Activated T-helper 1 cell treated with Interleukin-2 at 50 U/mL for 16 hours (primary cell): ENCODE measurements around the gene TRIOBP.
A peak's percentile ranks its signal among the peaks of the same experiment; 100 is the strongest.

Experiments used
- DNase-seq: peaks from one replicate; pipeline ENCODE4 v3.0.0-alpha.2; 2020; ENCODE audit warnings: low read depth

Gene TRIOBP

DNA sequence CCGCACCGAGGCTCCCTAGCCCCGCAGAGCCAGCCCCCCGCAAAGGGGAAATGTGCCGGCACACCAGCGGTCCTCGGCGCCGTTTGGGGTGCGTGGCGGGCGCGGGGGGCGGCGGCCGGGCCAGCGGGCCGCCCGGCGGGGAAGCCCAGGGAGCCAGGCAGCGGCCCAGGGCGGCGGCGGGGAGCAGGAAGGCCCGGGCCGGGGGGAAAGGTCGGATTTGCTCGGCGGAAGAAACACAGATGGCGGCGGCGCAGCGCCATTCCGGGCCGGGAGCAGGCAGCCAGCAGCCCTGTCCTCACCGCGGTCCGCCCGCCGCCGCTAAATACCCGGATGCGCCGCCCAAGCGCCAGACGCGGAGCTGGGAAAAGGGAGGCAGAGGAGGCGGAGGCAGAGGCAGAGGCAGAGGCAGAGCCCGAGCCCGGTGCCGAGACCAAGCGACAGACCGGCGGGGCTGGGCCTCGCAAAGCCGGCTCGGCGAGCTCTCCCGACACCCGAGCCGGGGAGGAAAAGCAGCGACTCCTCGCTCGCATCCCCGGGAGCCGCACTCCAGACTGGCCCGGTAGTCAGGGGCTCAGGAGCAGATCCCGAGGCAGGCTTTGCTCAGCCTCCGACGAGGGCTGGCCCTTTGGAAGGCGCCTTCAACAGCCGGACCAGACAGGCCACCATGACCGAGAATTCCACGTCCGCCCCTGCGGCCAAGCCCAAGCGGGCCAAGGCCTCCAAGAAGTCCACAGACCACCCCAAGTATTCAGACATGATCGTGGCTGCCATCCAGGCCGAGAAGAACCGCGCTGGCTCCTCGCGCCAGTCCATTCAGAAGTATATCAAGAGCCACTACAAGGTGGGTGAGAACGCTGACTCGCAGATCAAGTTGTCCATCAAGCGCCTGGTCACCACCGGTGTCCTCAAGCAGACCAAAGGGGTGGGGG is 108.3 kb downstream of the TRIOBP start:
- DNase-seq = peak; percentile 41

DNA sequence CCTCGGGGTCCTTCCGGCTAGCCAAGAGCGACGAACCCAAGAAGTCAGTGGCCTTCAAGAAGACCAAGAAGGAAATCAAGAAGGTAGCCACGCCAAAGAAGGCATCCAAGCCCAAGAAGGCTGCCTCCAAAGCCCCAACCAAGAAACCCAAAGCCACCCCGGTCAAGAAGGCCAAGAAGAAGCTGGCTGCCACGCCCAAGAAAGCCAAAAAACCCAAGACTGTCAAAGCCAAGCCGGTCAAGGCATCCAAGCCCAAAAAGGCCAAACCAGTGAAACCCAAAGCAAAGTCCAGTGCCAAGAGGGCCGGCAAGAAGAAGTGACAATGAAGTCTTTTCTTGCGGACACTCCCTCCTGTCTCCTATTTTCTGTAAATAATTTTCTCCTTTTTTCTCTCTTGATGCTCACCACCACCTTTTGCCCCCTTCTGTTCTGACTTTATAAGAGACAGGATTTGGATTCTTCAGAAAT is 109.0 kb downstream of the TRIOBP start:
- no peak for DNase-seq

DNA sequence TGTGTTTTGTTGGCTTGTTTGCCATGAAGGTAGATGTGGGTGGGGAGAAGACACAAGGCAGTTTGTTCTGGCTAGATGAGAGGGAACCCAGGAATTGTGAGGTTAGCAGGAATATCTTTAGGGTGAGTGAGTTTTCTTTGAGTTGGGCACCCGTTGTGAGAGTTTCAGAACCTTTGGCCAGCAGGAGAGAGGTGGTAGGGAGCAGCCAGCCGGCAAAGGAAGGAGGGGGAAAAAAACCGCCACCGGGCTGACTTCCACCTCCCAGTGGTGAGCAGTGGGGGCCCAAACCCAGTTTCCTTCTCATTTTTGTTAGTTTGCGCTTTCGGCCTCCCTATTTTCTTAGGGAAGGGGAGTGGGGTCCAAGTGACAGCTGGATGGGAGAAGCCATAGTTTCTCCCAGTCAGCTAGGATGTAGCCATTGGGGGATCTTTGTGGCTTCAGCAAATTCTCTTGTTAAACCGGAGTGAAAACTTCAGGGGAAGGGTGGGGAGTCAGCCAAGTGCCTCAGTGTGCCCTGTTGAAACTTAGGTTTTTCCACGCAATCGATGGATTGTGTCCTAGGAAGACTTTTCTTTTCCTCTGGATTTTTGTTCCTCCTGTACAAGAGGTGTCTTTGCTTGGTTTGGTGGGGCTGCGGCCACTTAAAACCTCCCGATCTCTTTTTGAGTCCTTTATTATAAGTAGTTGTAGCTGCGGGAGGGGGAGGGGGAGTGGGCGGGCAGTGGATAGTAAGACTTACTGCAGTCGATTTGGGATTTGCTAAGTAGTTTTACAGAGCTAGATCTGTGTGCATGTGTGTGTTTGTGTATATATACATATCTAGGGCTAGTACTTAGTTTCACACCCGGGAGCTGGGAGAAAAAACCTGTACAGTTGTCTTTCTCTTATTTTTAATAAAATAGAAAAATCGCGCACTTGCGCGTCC is 109.8 kb downstream of the TRIOBP start:
- no peak for DNase-seq

DNA sequence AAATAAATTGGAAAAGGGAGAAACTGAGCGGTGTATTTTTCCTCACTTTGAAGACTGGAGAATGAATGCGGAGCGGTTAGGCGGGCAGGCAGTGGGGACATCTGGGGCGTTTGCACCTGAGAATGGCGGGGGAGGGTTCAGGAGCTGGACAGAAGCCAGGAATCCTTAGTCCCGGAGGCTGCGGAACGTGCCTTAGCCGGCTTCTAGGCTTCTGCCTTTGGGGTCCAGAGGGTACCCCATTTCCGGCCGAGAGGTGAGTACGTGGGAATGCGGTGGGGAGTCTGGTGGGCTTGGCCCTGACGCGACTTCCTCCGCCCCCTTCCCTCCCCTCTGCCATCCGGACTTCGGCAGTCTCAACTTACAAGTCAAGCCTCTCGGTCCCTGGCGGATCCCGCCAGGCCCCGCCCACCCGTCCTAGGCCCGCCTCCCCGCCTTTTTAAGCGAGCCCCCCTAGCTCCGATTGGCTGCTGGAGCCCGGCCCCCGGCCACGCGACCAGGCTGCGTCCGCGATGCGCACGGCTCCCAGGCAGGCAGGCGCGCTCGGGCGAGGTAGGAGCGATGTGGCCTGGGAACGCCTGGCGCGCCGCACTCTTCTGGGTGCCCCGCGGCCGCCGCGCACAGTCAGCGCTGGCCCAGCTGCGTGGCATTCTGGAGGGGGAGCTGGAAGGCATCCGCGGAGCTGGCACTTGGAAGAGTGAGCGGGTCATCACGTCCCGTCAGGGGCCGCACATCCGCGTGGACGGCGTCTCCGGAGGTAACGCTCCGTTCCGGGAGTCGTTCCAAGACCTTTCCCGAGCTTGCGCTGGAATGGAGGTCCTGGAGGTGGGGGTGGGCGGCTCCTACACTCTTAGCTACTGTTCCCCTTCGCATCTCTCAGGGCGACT is 110.8 kb downstream of the TRIOBP start, which contains the start of gene GCAT:
Gene GCAT (plus strand): TSS at position 525 of the 884 bp plus-strand sequence. CDS start 34 bp downstream, at position 559.
- DNase-seq = peak; percentile 67

DNA sequence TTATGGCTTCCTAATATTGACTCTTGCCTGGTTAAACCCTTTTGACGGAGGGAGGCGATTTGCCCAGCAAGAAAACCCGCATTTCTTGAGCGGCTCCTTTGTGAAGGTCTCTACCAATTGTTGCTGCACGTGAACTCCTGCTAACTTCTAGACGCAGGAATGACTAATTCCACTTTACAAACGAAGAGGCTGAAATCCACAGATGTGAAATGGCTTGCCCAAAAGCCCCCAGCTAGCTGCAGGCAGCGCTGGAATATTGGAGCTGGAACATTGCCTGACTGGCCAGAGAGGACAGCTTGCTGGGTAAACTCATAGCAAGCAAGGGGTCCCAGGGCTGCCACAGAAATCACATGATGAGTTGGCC is 111.4 kb downstream of the TRIOBP start:
- DNase-seq = no peak

DNA sequence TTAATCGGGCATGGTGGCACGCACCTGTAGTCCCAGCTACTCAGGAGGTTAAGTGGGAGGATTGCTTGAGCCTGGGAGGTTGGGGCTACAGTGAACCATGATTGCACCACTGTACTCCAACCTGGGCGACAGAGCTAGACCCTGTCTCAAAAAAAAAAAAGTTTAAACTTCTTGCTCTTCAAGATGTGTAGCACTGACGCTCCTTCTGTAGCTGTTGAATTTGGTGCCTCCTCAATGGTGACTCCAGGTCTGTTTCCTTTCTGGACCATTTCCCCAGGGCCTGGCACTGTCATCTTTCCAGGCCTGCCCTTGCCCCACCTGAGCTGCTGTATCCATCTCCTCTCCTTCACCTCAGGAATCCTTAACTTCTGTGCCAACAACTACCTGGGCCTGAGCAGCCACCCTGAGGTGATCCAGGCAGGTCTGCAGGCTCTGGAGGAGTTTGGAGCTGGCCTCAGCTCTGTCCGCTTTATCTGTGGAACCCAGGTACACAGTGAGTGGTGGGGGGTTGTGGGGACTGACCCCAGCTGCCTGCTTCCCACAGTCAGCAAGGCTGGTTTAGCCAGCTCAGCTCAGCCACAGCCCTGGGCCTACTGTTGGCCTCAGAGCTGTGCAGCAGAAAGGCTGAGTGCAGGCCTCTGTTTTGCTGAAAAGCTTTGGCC is 113.0 kb downstream of the TRIOBP start:
- DNase-seq = no peak

DNA sequence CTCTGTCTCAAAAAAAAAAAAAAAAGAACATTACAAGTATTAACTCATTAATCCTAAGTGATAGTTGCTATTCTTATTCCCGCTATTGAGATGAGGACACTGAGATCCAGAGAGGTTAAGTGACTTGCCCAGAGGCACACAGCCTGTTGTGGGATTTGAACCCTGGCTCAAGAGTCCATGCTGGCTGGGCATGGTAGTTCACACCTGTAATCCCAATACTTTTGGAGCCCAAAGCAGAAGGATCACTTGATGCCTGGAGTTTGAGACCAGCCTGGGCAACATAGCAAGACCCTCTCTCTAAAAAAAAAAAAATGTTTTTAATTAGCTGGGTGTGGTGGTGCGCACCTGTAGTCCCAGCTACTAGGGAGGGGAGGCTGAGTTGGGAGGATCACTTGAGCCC is 115.0 kb downstream of the TRIOBP start:
- no peak for DNase-seq

DNA sequence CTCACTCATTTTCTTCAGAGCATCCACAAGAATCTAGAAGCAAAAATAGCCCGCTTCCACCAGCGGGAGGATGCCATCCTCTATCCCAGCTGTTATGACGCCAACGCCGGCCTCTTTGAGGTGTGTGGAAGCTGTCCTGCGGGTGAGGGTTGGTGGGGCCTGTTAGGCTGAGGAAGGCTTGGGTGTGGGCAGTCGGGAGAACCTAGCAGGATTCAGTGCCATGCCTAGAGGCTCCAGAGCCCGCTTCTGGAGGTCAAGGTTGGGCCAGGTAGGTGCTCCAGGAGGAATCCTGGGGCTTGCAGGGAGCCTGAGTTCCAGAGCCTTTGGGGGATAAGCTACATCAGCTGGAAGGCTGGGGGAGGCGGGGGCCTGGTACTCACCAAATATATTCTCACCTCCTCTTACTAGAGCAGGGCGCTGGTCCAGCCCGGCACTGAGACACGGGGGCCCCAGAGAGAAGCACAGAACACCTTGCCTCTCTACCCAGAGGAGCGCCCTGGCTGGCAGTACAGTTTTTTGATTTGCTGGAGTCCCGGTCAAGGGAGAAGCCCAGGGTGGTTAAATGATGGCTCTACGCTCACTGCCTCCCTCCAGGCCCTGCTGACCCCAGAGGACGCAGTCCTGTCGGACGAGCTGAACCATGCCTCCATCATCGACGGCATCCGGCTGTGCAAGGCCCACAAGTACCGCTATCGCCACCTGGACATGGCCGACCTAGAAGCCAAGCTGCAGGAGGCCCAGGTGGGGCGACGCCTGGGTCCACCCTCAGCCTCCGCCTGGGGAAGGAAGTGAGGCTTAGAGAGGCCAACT is 116.2 kb downstream of the TRIOBP start:
- no peak for DNase-seq

DNA sequence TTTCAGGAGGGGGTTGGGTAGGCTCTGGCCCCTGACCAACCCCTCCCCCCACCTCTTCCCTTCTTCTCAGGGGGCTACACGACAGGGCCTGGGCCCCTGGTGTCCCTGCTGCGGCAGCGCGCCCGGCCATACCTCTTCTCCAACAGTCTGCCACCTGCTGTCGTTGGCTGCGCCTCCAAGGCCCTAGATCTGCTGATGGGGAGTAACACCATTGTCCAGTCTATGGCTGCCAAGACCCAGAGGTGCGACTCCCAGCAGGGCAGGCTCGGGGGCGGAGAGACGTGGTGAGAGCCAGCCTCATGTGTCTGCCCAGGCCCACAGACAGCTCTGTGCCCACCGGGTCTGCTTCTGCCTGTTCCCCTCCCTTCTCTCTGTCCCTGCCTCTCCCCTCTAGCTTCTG is 118.7 kb downstream of the TRIOBP start:
- no peak for DNase-seq

DNA sequence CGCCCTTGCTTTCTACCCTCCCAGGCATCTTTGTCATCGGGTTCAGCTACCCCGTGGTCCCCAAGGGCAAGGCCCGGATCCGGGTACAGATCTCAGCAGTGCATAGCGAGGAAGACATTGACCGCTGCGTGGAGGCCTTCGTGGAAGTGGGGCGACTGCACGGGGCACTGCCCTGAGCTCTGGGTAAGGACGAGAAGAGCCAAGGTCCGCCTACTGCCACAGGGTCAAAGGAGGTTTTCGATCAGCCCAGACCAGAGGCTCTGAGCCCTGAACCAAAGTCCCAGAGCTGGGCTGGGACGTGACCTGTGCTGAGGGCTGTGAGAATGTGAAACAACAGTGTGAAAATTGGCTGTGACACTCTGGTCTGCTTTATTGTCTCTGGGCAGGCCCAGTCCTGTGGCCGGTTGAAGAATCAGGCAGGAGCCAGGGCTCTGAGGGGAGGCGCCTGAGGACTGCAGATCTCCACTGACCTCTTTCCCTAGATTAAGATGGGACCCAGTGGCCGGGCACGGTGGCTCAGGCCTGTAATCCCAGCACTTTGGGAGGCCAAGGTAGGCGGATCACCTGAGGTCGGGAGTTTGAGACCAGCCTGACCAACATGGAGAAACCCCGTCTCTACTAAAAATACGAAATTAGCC is 119.8 kb downstream of the TRIOBP start:
- no peak for DNase-seq

DNA sequence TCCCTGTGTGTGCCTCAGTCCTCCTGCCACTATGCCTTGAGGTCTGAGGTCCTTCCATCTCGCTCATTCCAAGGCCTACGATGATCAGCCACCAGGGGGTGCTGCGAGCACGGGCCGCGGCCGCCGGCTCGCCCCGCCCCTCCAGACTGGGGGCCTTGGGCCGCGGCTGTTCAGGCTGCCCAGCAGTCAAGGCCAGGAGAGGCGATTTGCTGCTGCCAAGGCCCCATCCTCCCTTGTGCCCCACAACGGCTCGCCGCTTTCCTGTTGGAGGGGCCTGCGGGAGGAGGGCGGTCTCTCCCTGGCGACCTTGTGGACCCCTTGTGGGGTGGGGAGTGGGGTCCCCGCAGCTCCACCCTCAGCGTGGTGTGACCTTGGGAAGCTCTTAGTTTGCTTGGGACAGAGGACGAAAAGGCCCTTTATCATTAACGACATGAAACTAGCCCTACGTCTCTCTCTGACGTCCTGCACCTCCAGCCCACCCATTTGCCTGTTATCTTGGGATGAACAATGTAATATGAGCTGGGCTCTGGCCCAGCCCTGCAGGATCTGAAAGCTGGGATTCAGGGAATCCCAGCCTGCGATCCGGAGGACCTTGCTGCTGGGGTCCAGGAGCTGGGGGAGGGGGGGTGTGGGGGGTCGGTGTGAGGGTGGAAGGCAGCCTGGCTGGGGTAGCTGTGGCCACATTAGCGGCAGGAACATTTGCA is 121.0 kb downstream of the TRIOBP start:
- peak; percentile 62 for DNase-seq

DNA sequence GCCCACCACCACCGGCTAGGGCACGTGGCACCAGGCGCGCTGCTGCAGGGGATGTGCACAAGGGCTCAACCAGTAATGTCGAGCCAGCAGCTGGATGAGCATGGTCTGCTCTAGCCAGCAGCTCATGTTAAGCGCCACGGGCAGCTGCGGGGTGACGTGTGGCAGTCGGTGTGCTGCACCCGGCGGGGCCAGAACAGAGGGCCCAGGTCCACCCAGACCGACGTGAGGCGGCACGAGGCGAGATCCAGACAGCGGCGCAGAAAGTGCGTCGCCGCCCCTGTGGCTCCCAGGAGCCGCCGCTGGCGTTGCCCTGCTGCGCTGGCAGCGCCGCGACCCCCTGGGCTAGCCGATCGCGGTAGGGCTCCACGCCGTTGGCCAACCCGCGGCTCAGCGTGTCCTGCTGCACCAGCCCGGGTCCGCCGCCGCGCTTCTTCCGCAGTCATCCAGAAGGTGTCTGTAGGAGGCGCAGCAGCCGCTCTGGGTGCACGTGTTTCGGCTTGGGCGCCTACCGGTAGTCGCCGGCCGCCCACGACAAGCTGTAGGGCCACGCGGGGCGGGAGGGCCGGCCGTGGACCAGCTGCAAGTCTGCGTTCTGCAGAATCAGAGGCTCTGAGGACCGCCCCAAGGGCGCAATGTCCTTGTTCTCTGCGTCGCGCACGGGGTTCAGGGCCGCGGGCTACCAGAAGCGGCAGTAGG is 121.7 kb downstream of the TRIOBP start:
- peak; percentile 42 for DNase-seq

DNA sequence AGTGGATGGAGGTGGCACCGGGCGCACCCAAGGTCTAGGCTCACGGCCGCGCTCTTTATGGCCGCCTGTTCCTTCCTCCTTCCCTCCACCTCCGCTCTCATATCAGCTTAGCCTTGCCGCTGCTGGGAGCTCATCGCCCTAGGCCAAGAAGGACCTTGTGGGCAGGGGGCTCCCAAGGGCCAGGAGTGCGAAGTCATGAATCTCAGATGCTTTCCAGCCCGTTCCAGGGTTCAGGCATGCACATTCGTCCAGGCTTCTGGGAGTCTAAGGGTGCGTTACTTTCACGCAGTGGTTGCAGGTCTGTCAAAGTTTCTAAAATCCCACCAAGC is 122.2 kb downstream of the TRIOBP start:
- no peak for DNase-seq

DNA sequence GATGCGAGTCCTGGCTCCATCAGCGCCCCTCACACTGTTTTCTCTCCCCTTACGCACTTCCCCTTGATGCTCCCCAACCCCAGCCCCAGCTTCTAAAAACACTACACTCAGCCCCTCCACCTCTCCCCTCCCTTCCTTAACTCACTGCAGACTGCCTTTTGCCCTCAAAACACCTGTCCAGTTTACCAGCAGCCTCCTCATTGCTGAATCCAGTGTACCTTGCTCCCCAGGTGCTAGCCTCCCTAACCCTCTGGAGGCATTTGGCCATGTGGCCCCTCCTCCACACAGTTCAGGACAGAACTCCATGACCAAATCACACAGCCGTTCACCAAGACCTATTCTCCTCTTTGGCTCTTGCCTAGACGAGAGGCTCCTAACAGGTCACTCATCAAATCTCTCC is 123.5 kb downstream of the TRIOBP start:
- no peak for DNase-seq

DNA sequence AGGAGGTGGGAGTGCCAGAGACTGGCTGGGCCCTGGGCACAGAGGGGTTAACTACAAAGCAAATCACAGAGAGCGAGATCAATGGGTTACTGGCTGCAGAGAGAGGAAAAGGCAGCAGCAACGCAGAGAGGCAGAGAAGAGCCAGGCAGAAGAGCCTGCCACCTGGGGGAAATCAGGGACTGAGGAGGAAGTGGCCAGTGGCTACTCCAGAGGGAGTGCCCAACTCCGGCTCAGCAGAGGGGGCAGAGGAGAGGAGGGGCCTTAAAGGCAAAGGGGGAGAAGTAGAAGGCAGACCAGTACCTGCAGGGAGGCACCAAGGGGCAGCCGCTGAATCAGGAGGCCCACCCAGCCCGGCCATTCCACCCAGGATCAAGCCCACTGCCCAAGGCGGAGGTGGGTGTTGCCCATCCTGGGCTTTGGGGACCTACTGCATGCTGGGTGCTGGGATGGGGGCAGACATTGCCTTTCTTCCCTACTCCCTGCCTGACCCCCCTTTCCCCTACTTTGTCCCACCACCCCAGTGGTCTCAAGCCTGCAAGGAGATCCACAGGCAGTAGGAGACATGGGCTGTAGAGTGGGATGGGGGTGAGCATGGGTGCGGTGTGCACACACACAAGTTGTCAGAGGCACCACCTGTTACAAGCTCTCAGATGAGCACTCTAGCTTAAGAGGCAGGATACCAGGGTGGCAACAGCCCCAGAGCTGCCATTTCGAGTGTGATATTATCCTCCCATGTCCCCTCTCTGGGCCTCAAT is 125.4 kb downstream of the TRIOBP start:
- no peak for DNase-seq

DNA sequence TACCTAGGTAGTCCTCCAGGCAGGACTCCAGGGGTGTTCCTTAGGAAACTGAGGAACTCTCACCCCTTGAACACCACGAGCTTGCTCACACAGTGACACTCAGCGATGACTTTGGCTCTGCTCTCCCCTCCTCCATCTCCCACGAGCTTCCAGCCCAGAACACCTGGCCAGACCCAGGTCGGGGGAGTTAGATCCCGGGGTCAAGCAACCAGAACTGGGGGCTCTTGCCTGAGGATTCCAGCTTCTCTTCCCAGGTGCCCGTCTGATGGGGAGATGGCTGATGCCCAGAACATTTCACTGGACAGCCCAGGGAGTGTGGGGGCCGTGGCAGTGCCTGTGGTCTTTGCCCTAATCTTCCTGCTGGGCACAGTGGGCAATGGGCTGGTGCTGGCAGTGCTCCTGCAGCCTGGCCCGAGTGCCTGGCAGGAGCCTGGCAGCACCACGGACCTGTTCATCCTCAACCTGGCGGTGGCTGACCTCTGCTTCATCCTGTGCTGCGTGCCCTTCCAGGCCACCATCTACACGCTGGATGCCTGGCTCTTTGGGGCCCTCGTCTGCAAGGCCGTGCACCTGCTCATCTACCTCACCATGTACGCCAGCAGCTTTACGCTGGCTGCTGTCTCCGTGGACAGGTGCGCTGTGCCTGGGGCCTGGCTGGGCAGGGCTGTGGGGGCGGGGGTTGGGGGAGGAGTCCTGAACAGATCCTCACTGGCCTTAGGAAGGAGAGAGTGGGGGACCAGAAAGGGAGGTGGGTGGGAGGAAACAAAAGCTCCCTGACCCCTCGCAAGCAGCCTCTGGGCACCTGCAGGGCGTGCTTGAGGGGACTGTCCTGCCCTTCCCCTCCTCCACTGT is 126.5 kb downstream of the TRIOBP start, which contains the start of gene GALR3:
Gene GALR3 (plus strand): TSS at position 249 of the 852 bp plus-strand sequence. CDS start 25 bp downstream, at position 274.
- DNase-seq = no peak
